Common myeloid progenitor, CD34-positive (primary cell): ENCODE measurements around the gene KLHL15.

Source experiments
- CTCF ChIA-PET: fragments of 350-600 bp; sonication (Branson Sonifier 250); formaldehyde crosslinking; loops from one replicate; lab custom pipeline; 2021; ENCODE audit warnings: antibody characterized with exemption; lab: Charles Lee
- POLR2A ChIA-PET: fragments of 350-600 bp; sonication (Branson Sonifier 250); formaldehyde crosslinking; loops from one replicate; lab custom pipeline; 2021; ENCODE audit warnings: antibody characterized with exemption; lab: Charles Lee
- DNase-seq, 3 donors: peaks; one replicate each; pipeline versions ENCODE4 v3.0.0 to v3.0.0-alpha.2; 2013
- H3K27ac ChIP-seq, 2 experiments: 1 replicate in 1 of 2; 2 replicates in 1 of 2; pipeline ENCODE4 v1.7.0; 2013; ENCODE audit warnings: inconsistent platforms in 2 of 2, low read length in 2 of 2, mild to moderate bottlenecking in 2 of 2, low read depth in 1 of 2, moderate library complexity in 1 of 2; ENCODE audit not compliant: severe bottlenecking in 2 of 2, insufficient read depth in 1 of 2, poor library complexity in 1 of 2
- H3K27me3 ChIP-seq, 5 experiments: replicated peaks in 2 of 5; 1 replicate in 3 of 5; 2 replicates in 2 of 5; pipeline versions ENCODE4 v1.6.1 to v1.7.0; 2013; ENCODE audit warnings: low read length in 4 of 5, mild to moderate bottlenecking in 2 of 5, moderate library complexity in 2 of 5, inconsistent platforms in 1 of 5; ENCODE audit not compliant: insufficient read depth in 5 of 5, control insufficient read depth in 4 of 5
- H3K36me3 ChIP-seq, 4 experiments: 1 replicate in 2 of 4; 2 replicates in 2 of 4; pipeline versions ENCODE4 v1.6.1 to v1.7.0; 2013; ENCODE audit warnings: low read length in 3 of 4, control low read depth in 1 of 4, mild to moderate bottlenecking in 1 of 4; ENCODE audit not compliant: control insufficient read depth in 4 of 4, insufficient read depth in 4 of 4
- H3K4me1 ChIP-seq, 4 experiments: 1 replicate in 3 of 4; 2 replicates in 1 of 4; pipeline versions ENCODE4 v1.6.1 to v1.7.1; 2013; ENCODE audit warnings: low read length in 3 of 4, mild to moderate bottlenecking in 3 of 4, control low read depth in 1 of 4, inconsistent platforms in 1 of 4, moderate library complexity in 1 of 4; ENCODE audit not compliant: control insufficient read depth in 4 of 4, insufficient read depth in 4 of 4; ENCODE audit errors: control extremely low read depth in 1 of 4
- H3K4me3 ChIP-seq, 7 experiments: 1 replicate in 4 of 7; 2 replicates in 3 of 7; pipeline versions ENCODE4 v1.5.1 to v1.7.0; 2013; ENCODE audit warnings: mild to moderate bottlenecking in 7 of 7, low read length in 6 of 7, moderate library complexity in 6 of 7, inconsistent platforms in 2 of 7, low read depth in 2 of 7, control low read depth in 1 of 7; ENCODE audit not compliant: insufficient read depth in 4 of 7, control insufficient read depth in 1 of 7; ENCODE audit errors: extremely low read depth in 1 of 7
- H3K9me3 ChIP-seq, 5 experiments: 1 replicate in 4 of 5; 2 replicates in 1 of 5; pipeline versions ENCODE4 v1.6.1 to v1.7.1; 2013; ENCODE audit warnings: low read length in 4 of 5, mild to moderate bottlenecking in 2 of 5, inconsistent platforms in 1 of 5, low read depth in 1 of 5, moderate library complexity in 1 of 5; ENCODE audit not compliant: control insufficient read depth in 4 of 5, insufficient read depth in 2 of 5; ENCODE audit errors: control extremely low read depth in 1 of 5
- WGBS: methylation state at CpG from one replicate; pipeline ENCODE4 v1.1.5; 2013; ENCODE audit not compliant: insufficient coverage; 5-methylcytosine and 5-hydroxymethylcytosine counted together

Gene KLHL15

GRCh38 chrX:24025741-24026403, 1.1 kb downstream of the KLHL15 start:
- H3K27me3 ChIP-seq = peaks cover 0 to 26% (median 0%) of the 10 kb centered on the region in 5 experiments
- POLR2A ChIA-PET = interaction anchor here (0.7 to 1.1 kb wide), 3 partner anchors 13 to 118 kb away, joined by 3 to 10 read pairs (median 4); partner anchors contain the start of genes APOO, CXorf58 and EIF2S3
- peak overlapping the region; percentile 43 to 84 (median 70) for H3K4me3 ChIP-seq
- H3K27ac ChIP-seq = peak overlapping the region; percentile 80 to 95
- 27% methylated on average over 43 of the region's 46 CpGs for WGBS
- no peaks in the 10 kb centered on the region for H3K36me3 ChIP-seq
- H3K4me1 ChIP-seq = peaks cover 2 to 5% (median 2%) of the 10 kb centered on the region in 4 experiments
- CTCF ChIA-PET = interaction anchor here (0.7 to 2.3 kb wide), 6 partner anchors 9 to 120 kb away, joined by 3 to 14 read pairs (median 4); no protein-coding TSS in a partner anchor
- no peaks in the 10 kb centered on the region for H3K9me3 ChIP-seq
- DNase-seq = peak in 2 of 3 donors; percentile 30 to 61

GRCh38 chrX:24024819-24025740, 1.9 kb downstream of the KLHL15 start:
- 43% methylated on average over 85 of the region's 111 CpGs for WGBS
- Histone ChIP-seq H3K9me3 (no peaks in the 10 kb centered on the region), H3K27ac (peak overlapping the region; percentile 80 to 95), H3K36me3 (no peaks in the 10 kb centered on the region), H3K4me1 (peaks cover 2 to 8% (median 6%) of the 10 kb centered on the region in 4 experiments), H3K4me3 (peak overlapping the region; percentile 67 to 97 (median 80)), H3K27me3 (peaks cover 0 to 20% (median 0%) of the 10 kb centered on the region in 5 experiments)
- POLR2A ChIA-PET = interaction anchor here (0.7 to 1.1 kb wide), 3 partner anchors 12 to 117 kb away, joined by 3 to 10 read pairs (median 4); partner anchors contain the start of genes APOO, CXorf58 and EIF2S3
- CTCF ChIA-PET = interaction anchor here (1.0 to 2.3 kb wide), 3 partner anchors 17 to 119 kb away, joined by 3 to 14 read pairs (median 3); no protein-coding TSS in a partner anchor
- DNase-seq = peak; percentile 88 to 95 (median 93)

GRCh38 chrX:24023972-24024669, 2.9 kb downstream of the KLHL15 start:
- peak overlapping the region; percentile 67 to 97 (median 80) for H3K4me3 ChIP-seq
- peaks cover 0 to 18% (median 0%) of the 10 kb centered on the region in 5 experiments for H3K27me3 ChIP-seq
- H3K9me3 ChIP-seq = no peaks in the 10 kb centered on the region
- 34% methylated on average over 8 of the region's 19 CpGs for WGBS
- peaks cover 2 to 14% (median 10%) of the 10 kb centered on the region in 4 experiments for H3K4me1 ChIP-seq
- H3K27ac ChIP-seq = peak overlapping the region; percentile 54 to 83
- ChIA-PET POLR2A (interaction anchor here (1.7 kb wide), 1 partner anchor 16 kb away, joined by 3 read pairs; no protein-coding TSS in a partner anchor), CTCF (interaction anchor here (1.4 kb wide), 1 partner anchor 116 kb away, joined by 5 read pairs; the partner anchor contains the start of genes APOO and CXorf58)
- DNase-seq = peak in 2 of 3 donors; percentile 11 to 13
- no peaks in the 10 kb centered on the region for H3K36me3 ChIP-seq

- peaks cover 0 to 18% (median 0%) of the 10 kb centered on the region in 5 experiments for H3K27me3 ChIP-seq
- no CpG with 5 or more reads among the region's 1 CpG for WGBS
- no peak for DNase-seq
- H3K4me1 ChIP-seq = peaks cover 2 to 14% (median 10%) of the 10 kb centered on the region in 4 experiments
- peak overlapping the region; percentile 54 to 83 for H3K27ac ChIP-seq
- no peaks in the 10 kb centered on the region for H3K36me3 ChIP-seq
- POLR2A ChIA-PET = interaction anchor here (1.7 kb wide), 1 partner anchor 15 kb away, joined by 3 read pairs; no protein-coding TSS in a partner anchor
- CTCF ChIA-PET = interaction anchor here (1.4 kb wide), 1 partner anchor 115 kb away, joined by 5 read pairs; the partner anchor contains the start of genes APOO and CXorf58
- peak overlapping the region in 6 of 7 experiments; percentile 73 to 97 (median 80) for H3K4me3 ChIP-seq
- no peaks in the 10 kb centered on the region for H3K9me3 ChIP-seq
Measured at GRCh38 chrX:24023544-24023943, 3.4 kb downstream of the KLHL15 start.

GRCh38 chrX:24020306-24020876, 6.6 kb downstream of the KLHL15 start:
- Histone ChIP-seq H3K27me3 (peaks cover 0 to 9% (median 0%) of the 10 kb centered on the region in 5 experiments), H3K4me1 (peaks cover 2 to 11% (median 7%) of the 10 kb centered on the region in 4 experiments), H3K27ac (no peak overlapping the region), H3K36me3 (no peaks in the 10 kb centered on the region), H3K4me3 (no peak overlapping the region), H3K9me3 (no peaks in the 10 kb centered on the region)
- no peak for DNase-seq
- POLR2A ChIA-PET = no interaction called here
- WGBS = no CpG with 5 or more reads among the region's 3 CpGs
- CTCF ChIA-PET = interaction anchor here (0.7 to 1.3 kb wide), 3 partner anchors 8 to 112 kb away, joined by 3 to 4 read pairs (median 3); partner anchors contain the start of genes APOO and CXorf58

- peaks cover 0 to 7% (median 0%) of the 10 kb centered on the region in 5 experiments for H3K27me3 ChIP-seq
- WGBS = no CpG with 5 or more reads among the region's 7 CpGs
- no peak overlapping the region for H3K27ac ChIP-seq
- H3K36me3 ChIP-seq = peaks cover 0 to 2% (median 0%) of the 10 kb centered on the region in 4 experiments
- no peaks in the 10 kb centered on the region for H3K9me3 ChIP-seq
- no peak overlapping the region for H3K4me3 ChIP-seq
- H3K4me1 ChIP-seq = peaks cover 2 to 11% (median 7%) of the 10 kb centered on the region in 4 experiments
- ChIA-PET POLR2A (no interaction called here), CTCF (interaction anchor here (0.5 kb wide), 1 partner anchor 10 kb away, joined by 3 read pairs; no protein-coding TSS in a partner anchor)
- DNase-seq = peak in 2 of 3 donors; percentile 19 to 24
Measured at GRCh38 chrX:24019448-24019847, 7.5 kb downstream of the KLHL15 start.
